DMS 273 treated with DMSO at 0.1 percent for 48 hours (cell line): ENCODE measurements around the gene CLTA.
A peak's percentile ranks its signal among the peaks of the same experiment; 100 is the strongest.
"Not testable (repeated sequence)": the region's sequence is repeated elsewhere in the genome, so short reads cannot be mapped to it uniquely, and the experiment has no call there.

Experiments used
- DNase-seq: peaks from one replicate; lab custom pipeline; 2025; lab: John Stamatoyannopoulos, UW

CLTA gene

GRCh38 chr9:36239675-36240074, 49.0 kb downstream of the CLTA start:
- DNase-seq = not testable (repeated sequence)

- no peak for DNase-seq
Measured at GRCh38 chr9:36245906-36246305, 55.2 kb downstream of the CLTA start.

- DNase-seq = no peak
Measured at GRCh38 chr9:36247356-36247755, 56.6 kb downstream of the CLTA start.

- DNase-seq = not testable (repeated sequence)
Measured at GRCh38 chr9:36248061-36248460, 57.3 kb downstream of the CLTA start.

- no peak for DNase-seq
Measured at GRCh38 chr9:36249189-36249588, 58.5 kb downstream of the CLTA start.

- DNase-seq = no peak
Measured at GRCh38 chr9:36250079-36250478, 59.4 kb downstream of the CLTA start.

- no peak for DNase-seq
Measured at GRCh38 chr9:36251428-36251827, 60.7 kb downstream of the CLTA start.

GRCh38 chr9:36258208-36258995, 67.7 kb downstream of the CLTA start, which contains the start of gene GNE:
Gene GNE, minus strand, starts transcription at chr9:36258448. Its CDS starts 9,093 bp downstream, at chr9:36249355.
- DNase-seq = peak; percentile 76

GRCh38 chr9:36258996-36259533, 68.3 kb downstream of the CLTA start:
- DNase-seq = no peak
